H1 (cell line): Measurements from ENCODE around the gene FKBP5. TPM values are rescaled to one million over a fixed set of nuclear protein-coding genes. Genes with fewer than 3 reads are reported as not detected.

ENCODE experiments used
- CTCF ChIA-PET: fragments of 300-600 bp; sonication (Branson Sonifier 250); formaldehyde crosslinking; loops from one replicate; lab custom pipeline; 2021; ENCODE audit not compliant: partially characterized antibody; lab: Charles Lee
- POLR2A ChIA-PET: fragments of 300-600 bp; sonication (Branson Sonifier 250); formaldehyde crosslinking; loops from one replicate; lab custom pipeline; 2021; ENCODE audit warnings: inconsistent platforms; ENCODE audit not compliant: partially characterized antibody; lab: Charles Lee
- DNase-seq, 2 experiments: peaks; one replicate each; pipeline versions ENCODE4 v3.0.0 to v3.0.0-alpha.2; 2010 to 2022; ENCODE audit warnings: low spot score in 2 of 2, low read depth in 1 of 2, mixed read lengths in 1 of 2
- FAIRE-seq: peaks from 2 replicates; lab custom pipeline; 2011; peaks lifted over from hg19 to GRCh38; lab: Jason Lieb, UNC
- H2AFZ ChIP-seq: 2 replicates; pipeline ENCODE4 v1.8.1; 2012; ENCODE audit warnings: low read length, inconsistent platforms
- H2AK5ac ChIP-seq: 2 replicates; pipeline ENCODE4 v1.6.1; 2013; ENCODE audit warnings: low read depth, low read length
- H2BK120ac ChIP-seq: replicated peaks from 2 replicates; pipeline ENCODE3; 2013; ENCODE audit warnings: low read depth, low read length, inconsistent platforms
- H2BK12ac ChIP-seq: 2 replicates; pipeline ENCODE4 v1.6.1; 2013; ENCODE audit warnings: low read depth, low read length
- H2BK15ac ChIP-seq: 2 replicates; pipeline ENCODE4 v1.6.1; 2013; ENCODE audit warnings: low read length
- H2BK20ac ChIP-seq: 2 replicates; pipeline ENCODE4 v1.6.1; 2013; ENCODE audit warnings: low read length
- H2BK5ac ChIP-seq: 2 replicates; pipeline ENCODE4 v1.6.1; 2013; ENCODE audit warnings: low read depth, low read length
- H3K14ac ChIP-seq: 2 replicates; pipeline ENCODE4 v1.6.1; 2013; ENCODE audit warnings: inconsistent platforms; ENCODE audit not compliant: insufficient read length
- H3K18ac ChIP-seq: 2 replicates; pipeline ENCODE4 v1.6.1; 2013; ENCODE audit warnings: low read length; ENCODE audit errors: extremely low read depth
- H3K23ac ChIP-seq: 2 replicates; pipeline ENCODE4 v1.6.1; 2013; ENCODE audit warnings: inconsistent platforms; ENCODE audit not compliant: insufficient read length
- H3K23me2 ChIP-seq: 2 replicates; pipeline ENCODE4 v1.6.1; 2013; ENCODE audit warnings: low read depth, low read length
- H3K27ac ChIP-seq: 2 replicates; pipeline ENCODE4 v1.6.1; 2011; ENCODE audit warnings: low read depth, low read length, inconsistent platforms
- H3K27me3 ChIP-seq, 4 experiments: replicated peaks in 1 of 4; 1 replicate in 1 of 4; 2 replicates in 3 of 4; pipeline versions ENCODE4 v1.6.1 to v1.8.1; 2011 to 2013; ENCODE audit warnings: low read length in 3 of 4, mild to moderate bottlenecking in 3 of 4, inconsistent platforms in 2 of 4, mixed read lengths in 2 of 4, moderate library complexity in 1 of 4; ENCODE audit not compliant: control insufficient read depth in 3 of 4, insufficient read depth in 3 of 4; ENCODE audit errors: extremely low read depth in 1 of 4
- H3K36me3 ChIP-seq, 4 experiments: 2 replicates each; pipeline versions ENCODE4 v1.6.1 to v1.8.1; 2011 to 2013; ENCODE audit warnings: mild to moderate bottlenecking in 4 of 4, low read length in 3 of 4, moderate library complexity in 2 of 4, control low read depth in 1 of 4, inconsistent platforms in 1 of 4; ENCODE audit not compliant: insufficient read depth in 4 of 4, control insufficient read depth in 2 of 4
- H3K4ac ChIP-seq: replicated peaks from 2 replicates; pipeline ENCODE3; 2013; ENCODE audit warnings: low read length, low read depth, mixed read lengths, inconsistent platforms; ENCODE audit not compliant: insufficient read length
- H3K4me1 ChIP-seq, 4 experiments: replicated peaks in 1 of 4; 1 replicate in 1 of 4; 2 replicates in 3 of 4; pipeline versions ENCODE4 v1.6.1 to v1.8.1; 2011 to 2013; ENCODE audit warnings: low read length in 3 of 4, inconsistent platforms in 2 of 4, mixed read lengths in 1 of 4; ENCODE audit not compliant: insufficient read depth in 4 of 4, control insufficient read depth in 3 of 4
- H3K4me2 ChIP-seq, 2 experiments: 2 replicates each; pipeline versions ENCODE4 v1.6.1 to v1.8.1; 2011 to 2013; ENCODE audit warnings: low read depth in 2 of 2, low read length in 2 of 2, control low read depth in 1 of 2, inconsistent platforms in 1 of 2, mild to moderate bottlenecking in 1 of 2; ENCODE audit not compliant: insufficient read depth in 1 of 2
- H3K4me3 ChIP-seq, 4 experiments: fragments of 200-600, 300-600 bp in 1 of 4; sonication (generic), shearing (Covaris generic), sonication (Bioruptor Twin) in 1 of 4; 2 replicates each; pipeline versions ENCODE4 v1.5.1 to v1.8.1; 2011 to 2016; ENCODE audit warnings: low read length in 4 of 4, low read depth in 3 of 4, control low read depth in 2 of 4, inconsistent platforms in 2 of 4, mild to moderate bottlenecking in 2 of 4, mixed read lengths in 1 of 4, moderate library complexity in 1 of 4; ENCODE audit not compliant: insufficient read depth in 2 of 4; ENCODE audit errors: extremely low read depth in 1 of 4
- H3K56ac ChIP-seq: replicated peaks from 2 replicates; pipeline ENCODE3; 2013; ENCODE audit warnings: low read depth, mild to moderate bottlenecking, mixed read lengths, low read length, inconsistent platforms; ENCODE audit not compliant: insufficient read length
- H3K79me1 ChIP-seq: 2 replicates; pipeline ENCODE4 v1.6.1; 2013; ENCODE audit warnings: low read depth, low read length, control low read depth
- H3K79me2 ChIP-seq, 2 experiments: 2 replicates each; pipeline versions ENCODE4 v1.6.1 to v1.8.1; 2012 to 2013; ENCODE audit warnings: low read length in 2 of 2, mild to moderate bottlenecking in 2 of 2, inconsistent platforms in 1 of 2; ENCODE audit not compliant: insufficient read depth in 2 of 2, control insufficient read depth in 1 of 2
- H3K9ac ChIP-seq, 4 experiments: replicated peaks in 1 of 4; 1 replicate in 1 of 4; 2 replicates in 3 of 4; pipeline versions ENCODE4 v1.6.1 to v1.8.1; 2011 to 2013; ENCODE audit warnings: low read depth in 3 of 4, low read length in 3 of 4, control low read depth in 2 of 4, mild to moderate bottlenecking in 2 of 4, moderate library complexity in 2 of 4, inconsistent platforms in 1 of 4; ENCODE audit errors: extremely low read depth in 1 of 4
- H3K9me3 ChIP-seq, 2 experiments: 2 replicates each; pipeline versions ENCODE4 v1.6.1 to v1.8.1; 2012 to 2013; ENCODE audit warnings: mild to moderate bottlenecking in 2 of 2, moderate library complexity in 2 of 2, control low read depth in 1 of 2, inconsistent platforms in 1 of 2, low read depth in 1 of 2, low read length in 1 of 2, mixed read lengths in 1 of 2; ENCODE audit not compliant: insufficient read depth in 2 of 2
- H4K20me1 ChIP-seq, 2 experiments: replicated peaks in 1 of 2; 2 replicates each; pipeline versions ENCODE3 to v1.8.1; 2011 to 2013; ENCODE audit warnings: inconsistent platforms in 2 of 2, low read length in 2 of 2, mild to moderate bottlenecking in 1 of 2; ENCODE audit not compliant: insufficient read depth in 2 of 2, control insufficient read depth in 1 of 2
- H4K5ac ChIP-seq: 2 replicates; pipeline ENCODE4 v1.6.1; 2013; ENCODE audit warnings: low read length, low read depth, mixed read lengths, inconsistent platforms; ENCODE audit not compliant: insufficient read length
- H4K8ac ChIP-seq: 2 replicates; pipeline ENCODE4 v1.8.0; 2013; ENCODE audit warnings: mild to moderate bottlenecking, moderate library complexity, low read length, inconsistent platforms; ENCODE audit not compliant: insufficient read depth; ENCODE audit errors: extremely low read depth
- H4K91ac ChIP-seq: replicated peaks from 2 replicates; pipeline ENCODE3; 2013; ENCODE audit warnings: low read length, mixed read lengths, inconsistent platforms; ENCODE audit not compliant: insufficient read length
- ATF3 ChIP-seq: IDR thresholded peaks from 2 replicates; pipeline ENCODE4 v1.6.1; 2011; ENCODE audit warnings: low read depth, mild to moderate bottlenecking, low read length; ENCODE audit not compliant: insufficient read depth
- CBX8 ChIP-seq: fragments of 300-800, 300-1000 bp; sonication (generic); IDR thresholded peaks from 2 replicates; pipeline ENCODE4 v1.7.1; 2016; ENCODE audit warnings: low read depth, low read length, borderline replicate concordance
- GABPA ChIP-seq: IDR thresholded peaks from 2 replicates; pipeline ENCODE4 v1.6.1; 2011; ENCODE audit warnings: mild to moderate bottlenecking, low read length, moderate library complexity, borderline replicate concordance; ENCODE audit not compliant: insufficient read depth
- GTF2F1 ChIP-seq: IDR thresholded peaks from 2 replicates; pipeline ENCODE4 v1.6.1; 2012; ENCODE audit warnings: low read depth, low read length, improper control_type of control experiment, borderline replicate concordance
- KDM4A ChIP-seq: IDR thresholded peaks from one replicate; pipeline ENCODE4 v1.7.1; 2012; ENCODE audit warnings: low read depth, mild to moderate bottlenecking, moderate library complexity, low read length, inconsistent platforms; ENCODE audit not compliant: severe bottlenecking
- PHF8 ChIP-seq: fragments of 200-600 bp; sonication (generic); conservative IDR thresholded peaks from 2 replicates; pipeline ENCODE4 v1.7.1; 2012; ENCODE audit warnings: low read depth, mild to moderate bottlenecking, inconsistent platforms, low read length, moderate library complexity
- POU5F1 ChIP-seq: IDR thresholded peaks from 2 replicates; pipeline ENCODE4 v1.6.1; 2011; ENCODE audit warnings: low read depth, mild to moderate bottlenecking, low read length, moderate library complexity
- SIRT6 ChIP-seq: IDR thresholded peaks from one replicate; pipeline ENCODE4 v1.7.1; 2012; ENCODE audit warnings: low read length, inconsistent platforms
- SP2 ChIP-seq: IDR thresholded peaks from 2 replicates; pipeline ENCODE4 v1.6.1; 2012; ENCODE audit warnings: mild to moderate bottlenecking, low read length, inconsistent platforms
- SRF ChIP-seq: IDR thresholded peaks from 2 replicates; pipeline ENCODE4 v1.6.1; 2011; ENCODE audit warnings: mild to moderate bottlenecking, low read depth, low read length, moderate library complexity
- TAF7 ChIP-seq: optimal IDR thresholded peaks from 2 replicates; pipeline ENCODE3; 2011; ENCODE audit warnings: low read depth, mild to moderate bottlenecking, inconsistent platforms, low read length, moderate library complexity, borderline replicate concordance
- USF2 ChIP-seq: IDR thresholded peaks from 2 replicates; pipeline ENCODE4 v1.6.1; 2011; ENCODE audit warnings: low read length, improper control_type of control experiment
- YY1 ChIP-seq: IDR thresholded peaks from 2 replicates; pipeline ENCODE4 v1.6.1; 2011; ENCODE audit warnings: low read depth, mild to moderate bottlenecking, low read length
- WGBS, 2 experiments: shearing (Covaris generic) in 1 of 2; methylation state at CpG; one replicate each; pipeline versions ENCODE4 v1.1.6 to v1.1.7; 2013 to 2015; ENCODE audit warnings: low lambda C conversion rate in 2 of 2, mixed read lengths in 2 of 2, inconsistent platforms in 1 of 2, low coverage in 1 of 2, missing lambda C conversion rate in 1 of 2; ENCODE audit not compliant: insufficient replicate concordance in 2 of 2, insufficient coverage in 1 of 2, insufficient read length in 1 of 2; ENCODE audit errors: extremely low coverage in 1 of 2, missing lambda C conversion rate in 1 of 2; 5-methylcytosine and 5-hydroxymethylcytosine counted together
- polyA plus RNA-seq, 7 experiments: library from polyadenylated mRNA; depleted of rRNA in 3 of 7; stranded (reverse) in 5 of 7; unstranded in 2 of 7; fragments of >200 nt in 5 of 7; fragments of 200-250 nt in 2 of 7; gene quantifications; 1 replicate in 5 of 7; 2 replicates in 1 of 7; 4 replicates in 1 of 7; pipeline versions ENCODE4 v1.2.1 to v1.2.3, GENCODE V29; 2011 to 2013; ENCODE audit warnings: missing spikeins in 2 of 7, mixed read lengths in 2 of 7
- total RNA-seq: library from RNA; stranded (reverse); fragmentation: NEBNext Ultra II Directional; extraction: Animal tissue kit (Norgen Biotek cat#: 25700); gene quantifications from 2 replicates; pipeline ENCODE4 v1.2.1, GENCODE V29; 2021

Gene FKBP5
- total and polyA plus RNA-seq, 2 of the 8 experiments (the other 6 are each of a cell fraction or from before 2014, with no cell fraction given): 14.3 to 40.4 TPM

- Histone ChIP-seq H3K23me2 (no peaks in the 10 kb centered on the region), H4K8ac (no peak overlapping the region), H2BK120ac (no peak overlapping the region), H3K4ac (no peak overlapping the region), H3K18ac (no peak overlapping the region), H3K4me1 (peaks cover 2 to 10% (median 4%) of the 10 kb centered on the region in 4 experiments; a peak in 4 of 7 replicates), H2AK5ac (no peak overlapping the region), H3K79me1 (no peaks in the 10 kb centered on the region), H3K4me3 (no peak overlapping the region), H3K14ac (no peak overlapping the region), H4K91ac (no peak overlapping the region), H3K23ac (no peak overlapping the region), H3K79me2 (peaks cover 4 to 57% of the 10 kb centered on the region in 2 experiments; a peak in 2 of 4 replicates), H3K27ac (no peak overlapping the region), H2BK20ac (no peak overlapping the region), H2BK12ac (no peak overlapping the region), H4K20me1 (no peaks in the 10 kb centered on the region), H4K5ac (no peak overlapping the region), H3K27me3 (no peaks in the 10 kb centered on the region), H3K9ac (no peak overlapping the region), H3K4me2 (no peak overlapping the region), H2BK15ac (no peak overlapping the region), H3K9me3 (no peaks in the 10 kb centered on the region), H3K36me3 (no peaks in the 10 kb centered on the region), H2AFZ (no peak overlapping the region), H2BK5ac (no peak overlapping the region), H3K56ac (no peak overlapping the region)
- CTCF ChIA-PET: no interaction called here
- FAIRE-seq (no peak), DNase-seq (no peak)
- POLR2A ChIA-PET: no interaction called here
- 96% methylated on average over 3 of the region's 3 CpGs; no CpG with 5 or more reads in 1 of the 2 experiments for WGBS, 2 experiments
- TF ChIP-seq GABPA (no peak), ATF3 (no peak), SRF (no peak), PHF8 (no peak), YY1 (no peak), TAF7 (no peak), KDM4A (no peak), GTF2F1 (no peak), SIRT6 (no peak), SP2 (no peak), POU5F1 (no peak), CBX8 (no peak), USF2 (no peak)
Measured at GRCh38 chr6:35665573-35665972, 23.1 kb downstream of the FKBP5 start.
